NAMALWA (cell line): ENCODE measurements around the gene AGAP1.

Experiments
- DNase-seq: peaks from one replicate; pipeline ENCODE4 v3.0.0-alpha.2; 2015; ENCODE audit warnings: low spot score

The AGAP1 gene

DNA sequence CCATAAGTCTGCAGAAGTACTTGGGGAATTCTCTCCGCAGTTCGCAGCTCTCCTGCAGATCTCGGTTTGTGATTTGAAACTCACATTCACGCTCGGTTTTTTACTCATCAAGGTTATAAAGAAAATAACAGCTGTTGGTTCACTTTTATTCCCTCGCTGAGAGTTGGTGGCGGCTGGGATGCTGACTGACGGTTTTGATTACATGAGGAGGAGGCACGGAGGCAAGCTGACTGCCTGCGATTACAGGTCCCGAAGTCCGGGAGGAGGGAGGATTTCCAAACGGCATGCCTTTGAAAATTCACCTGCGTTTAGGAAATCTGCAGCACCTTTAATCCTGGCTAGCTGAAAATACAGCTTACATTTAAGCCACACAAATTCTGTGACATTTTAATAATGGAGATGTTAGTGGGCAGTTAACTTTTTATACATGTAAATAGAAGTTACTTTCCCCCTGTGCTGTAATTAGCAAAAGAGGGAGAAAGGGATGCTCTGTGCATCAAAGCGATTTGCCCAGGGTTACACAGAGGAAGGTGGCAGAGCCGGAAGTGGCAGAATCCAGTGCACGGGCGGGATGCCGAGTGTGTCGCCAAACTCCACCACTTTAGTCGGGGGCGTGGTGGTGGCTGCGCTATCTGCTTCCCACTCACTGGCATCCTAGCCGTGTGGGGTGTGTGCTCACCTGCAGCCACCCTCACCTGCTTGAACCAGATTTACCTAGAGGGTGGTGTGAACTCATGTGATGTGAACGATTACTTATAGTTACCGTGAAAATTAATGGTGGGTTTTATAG lies 14.7 kb downstream of the AGAP1 start:
- no peak for DNase-seq

DNA sequence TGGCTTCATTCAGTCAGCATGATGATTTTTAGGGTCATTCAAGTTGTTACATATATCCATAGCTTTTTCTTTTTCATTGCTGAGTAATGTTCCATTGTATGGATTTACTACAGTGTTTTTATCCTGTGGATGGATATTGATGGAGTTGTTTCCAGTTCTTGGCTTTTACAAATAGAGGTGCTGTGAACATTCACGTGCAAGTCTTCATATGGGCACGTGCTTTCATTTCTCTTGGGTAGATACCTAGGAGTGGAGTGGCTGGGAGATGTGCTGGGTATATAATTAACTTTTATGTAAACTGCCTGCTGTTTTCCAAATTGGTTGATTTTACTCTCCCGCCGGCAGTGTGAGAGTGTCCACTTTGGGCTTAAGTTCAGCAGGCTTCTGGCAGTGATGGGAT lies 16.5 kb downstream of the AGAP1 start:
- no peak for DNase-seq

- no peak for DNase-seq
Measured at GRCh38 chr2:235511187-235511661, 17.4 kb downstream of the AGAP1 start.

GRCh38 chr2:235511751-235512698 lies 18.2 kb downstream of the AGAP1 start:
- no peak for DNase-seq

DNA sequence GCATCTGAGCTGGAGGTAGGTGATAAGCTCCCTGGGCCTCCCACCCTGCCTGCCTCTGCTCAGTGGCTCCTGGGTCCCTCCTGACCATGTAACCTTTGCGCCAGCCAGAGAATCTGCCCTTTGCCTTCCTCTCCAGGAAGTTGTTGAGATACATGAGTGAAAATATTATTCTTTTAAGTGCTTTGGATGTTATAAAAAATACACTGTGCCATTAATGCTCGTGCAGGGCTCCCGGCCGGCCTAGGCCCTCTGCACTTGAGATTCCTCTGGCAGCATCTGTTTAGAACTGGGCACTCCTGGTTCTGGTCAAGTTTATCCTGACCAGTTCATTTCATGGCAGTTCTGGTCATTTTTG lies 18.8 kb downstream of the AGAP1 start:
- no peak for DNase-seq

GRCh38 chr2:235513984-235514626 lies 20.3 kb downstream of the AGAP1 start:
- no peak for DNase-seq

- no peak for DNase-seq
Measured at GRCh38 chr2:235514627-235515363, 21.0 kb downstream of the AGAP1 start.

DNA sequence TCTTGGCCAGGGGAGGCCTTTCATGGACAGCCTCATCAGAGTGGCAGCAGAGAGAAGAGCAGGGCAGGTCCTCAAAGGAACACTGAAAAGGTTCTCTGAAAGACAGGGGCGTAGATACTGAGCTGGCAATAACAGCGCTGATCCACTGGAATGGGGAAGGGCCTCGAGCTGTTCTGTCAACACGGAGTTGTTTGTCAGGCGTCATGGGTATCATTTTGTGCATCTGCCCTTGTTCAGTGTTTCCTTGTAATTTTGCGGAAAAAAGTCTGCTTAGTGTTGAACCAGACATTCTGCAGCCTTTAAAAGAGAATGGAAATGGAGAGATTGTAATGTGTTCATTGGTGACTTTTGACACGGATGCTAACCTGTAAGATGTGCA lies 21.5 kb downstream of the AGAP1 start:
- DNase-seq, result no peak

DNA sequence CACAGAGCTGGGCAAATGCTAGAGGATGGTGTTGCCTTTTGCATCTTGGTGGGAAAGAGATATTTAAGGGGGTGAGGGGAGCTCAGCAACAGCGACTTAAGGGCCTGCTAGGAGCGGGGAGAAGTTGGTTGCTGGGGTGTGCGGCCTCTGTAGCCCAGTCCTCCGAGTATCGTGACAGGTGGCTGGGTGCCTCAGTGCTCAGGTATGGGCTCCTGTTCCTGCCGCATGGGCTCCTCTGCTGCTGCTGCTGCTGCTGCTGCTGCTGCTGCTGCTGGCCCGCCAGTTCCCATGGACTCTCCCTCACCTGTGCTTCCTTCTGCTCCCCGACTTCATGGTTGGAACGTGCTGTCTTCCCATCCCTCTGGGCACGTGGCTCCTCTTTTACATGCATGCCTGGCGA lies 22.0 kb downstream of the AGAP1 start:
- no peak for DNase-seq

DNA sequence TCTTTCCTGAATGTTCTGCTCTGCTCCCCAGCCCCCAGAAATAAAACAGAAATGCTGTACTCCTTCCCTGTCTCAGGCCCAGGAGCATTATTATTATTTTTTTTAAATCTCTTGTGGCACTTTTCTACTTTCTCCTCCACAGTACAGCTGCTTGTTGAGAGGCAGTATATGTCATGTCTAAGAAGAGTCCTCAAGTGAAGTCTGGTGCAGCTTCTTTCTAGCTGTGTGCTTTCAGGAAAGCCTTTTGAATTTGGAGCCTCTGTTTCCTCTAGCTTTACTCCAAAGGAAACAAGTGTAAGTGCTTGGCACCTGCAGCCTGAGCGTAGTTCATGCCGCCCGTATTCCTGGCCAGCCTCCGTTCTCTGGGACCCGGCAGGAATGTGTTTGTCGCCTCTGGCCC lies 22.4 kb downstream of the AGAP1 start:
- no peak for DNase-seq

DNA sequence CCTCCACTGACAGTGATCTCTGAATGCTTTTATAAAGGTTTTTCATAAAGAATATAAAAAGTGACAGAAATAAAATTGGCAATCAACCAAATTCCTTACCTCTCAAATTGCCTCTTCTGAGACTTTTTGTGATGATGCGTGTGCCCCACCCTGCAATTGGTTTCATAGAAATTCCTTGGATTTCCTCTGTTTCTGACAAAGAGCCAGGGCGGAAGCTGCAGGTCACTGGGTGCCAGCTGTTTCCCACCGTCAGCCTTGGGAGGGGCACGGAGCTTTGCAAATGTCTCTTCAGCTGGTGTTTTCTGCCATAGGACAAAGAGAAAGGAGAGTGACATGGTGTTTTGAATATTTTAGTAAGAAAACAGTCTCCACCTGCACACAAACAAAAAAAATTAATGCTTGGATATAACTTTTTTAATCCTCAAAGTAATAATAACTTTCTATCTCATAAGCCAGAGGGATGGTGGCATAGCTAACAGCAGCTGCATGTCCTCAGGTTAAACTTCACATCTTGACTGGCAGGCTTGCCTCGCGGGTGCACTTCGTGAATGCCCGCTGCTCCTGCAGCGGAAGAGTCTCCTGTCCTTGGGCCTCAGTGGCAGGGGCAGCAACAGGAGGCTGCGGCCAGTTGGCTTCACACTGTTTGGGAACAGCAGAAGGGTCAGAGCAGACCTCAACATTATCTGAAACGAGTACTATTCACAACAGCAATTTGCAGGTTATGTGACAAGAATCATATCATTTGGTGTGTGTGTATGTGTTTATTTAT lies 24.7 kb downstream of the AGAP1 start:
- DNase-seq, result no peak

- DNase-seq, result no peak
Measured at GRCh38 chr2:235520787-235521186, 26.9 kb downstream of the AGAP1 start.

DNA sequence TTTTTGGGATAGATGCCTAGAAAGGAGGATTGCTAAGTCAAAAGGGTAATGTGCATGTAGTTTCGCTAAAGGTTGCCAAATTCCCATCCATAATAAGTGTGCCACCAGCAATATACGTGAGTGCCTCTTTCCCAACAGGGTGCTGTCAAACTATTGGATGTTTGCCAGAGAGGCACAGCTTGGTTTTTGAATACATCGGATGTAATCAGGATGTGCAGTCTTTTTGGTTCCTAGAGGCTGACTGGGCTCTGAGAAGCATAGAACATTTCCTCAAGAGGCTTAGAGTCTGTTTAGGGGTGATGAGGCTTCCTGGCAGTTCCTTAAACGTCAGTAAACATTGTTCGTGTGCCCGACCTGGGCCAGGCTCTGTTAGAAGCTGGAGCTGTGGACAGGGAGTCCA lies 28.0 kb downstream of the AGAP1 start:
- no peak for DNase-seq

DNA sequence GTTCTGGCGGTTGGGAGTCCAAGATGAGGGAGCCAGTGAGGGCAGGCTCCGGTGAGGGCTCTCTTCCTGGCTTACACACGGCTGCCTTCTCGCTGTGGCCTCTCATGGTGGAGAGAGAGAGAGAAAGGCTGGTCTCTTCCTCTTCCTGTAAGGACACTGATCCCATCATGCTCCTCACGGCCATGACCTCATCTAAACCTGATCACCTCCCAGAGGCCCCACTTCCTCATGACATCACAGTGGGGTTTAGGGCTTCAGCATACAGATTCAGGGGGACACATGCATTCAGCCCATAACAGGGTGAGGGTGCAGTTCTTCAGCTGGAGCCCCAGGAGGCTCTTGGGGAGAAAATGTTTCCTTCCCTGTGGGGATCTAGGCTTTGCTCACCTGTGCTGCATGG lies 29.2 kb downstream of the AGAP1 start:
- no peak for DNase-seq

DNA sequence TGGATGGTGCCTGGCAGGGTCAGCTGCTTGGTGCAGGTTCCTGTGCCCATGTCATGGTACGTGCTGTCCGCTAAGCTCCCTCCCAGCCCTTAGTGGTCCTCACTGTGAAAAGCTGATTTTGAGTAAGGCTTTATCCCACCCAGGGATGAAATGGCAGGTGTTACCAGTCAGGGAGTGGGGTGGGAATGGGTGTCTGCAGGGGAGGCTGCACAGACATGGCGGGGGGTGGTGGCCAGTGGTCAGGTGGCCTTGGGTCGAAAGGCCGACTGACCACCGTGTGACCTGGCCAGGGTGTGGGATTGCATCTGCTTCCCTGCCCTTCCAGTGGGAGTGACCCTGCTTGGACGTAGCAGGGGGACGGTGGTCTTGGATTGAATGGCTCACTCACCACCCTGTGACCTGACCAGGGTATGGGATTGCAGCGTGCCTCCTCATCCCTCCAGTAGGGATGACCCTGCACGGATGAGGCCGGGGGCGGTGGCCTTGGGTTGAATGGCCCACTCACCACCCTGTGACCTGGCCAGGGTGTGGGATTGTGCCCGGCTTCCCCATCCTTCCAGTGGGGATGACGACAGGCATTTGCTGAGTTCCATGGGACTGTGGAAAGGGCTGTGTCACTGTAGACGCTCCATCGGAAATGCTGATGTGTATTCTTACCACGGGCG lies 29.8 kb downstream of the AGAP1 start:
- no peak for DNase-seq

DNA sequence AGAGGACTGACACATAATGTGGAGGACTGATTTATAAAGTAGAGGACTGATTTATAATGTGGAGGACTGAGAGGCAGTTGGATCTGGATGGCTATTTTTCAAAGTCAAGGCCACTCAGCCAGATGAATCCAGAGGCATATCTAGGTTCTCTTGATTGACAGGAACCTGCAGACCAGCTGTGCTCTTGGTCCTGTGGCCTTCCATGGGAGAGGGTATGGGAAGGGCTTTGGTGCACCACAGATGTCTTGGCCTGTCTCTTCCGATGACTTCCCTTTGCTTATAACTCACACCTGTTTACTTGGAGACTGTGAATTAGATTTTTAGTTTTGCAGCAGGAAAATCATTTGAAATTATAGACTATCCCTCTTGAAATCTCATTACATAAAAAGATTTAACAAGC lies 32.3 kb downstream of the AGAP1 start:
- DNase-seq, result no peak

GRCh38 chr2:235527806-235528469 lies 34.1 kb downstream of the AGAP1 start:
- DNase-seq, result no peak

- DNase-seq, result no peak
Measured at GRCh38 chr2:235529621-235530020, 35.8 kb downstream of the AGAP1 start.

- DNase-seq, result no peak
Measured at GRCh38 chr2:235530735-235531134, 36.9 kb downstream of the AGAP1 start.

DNA sequence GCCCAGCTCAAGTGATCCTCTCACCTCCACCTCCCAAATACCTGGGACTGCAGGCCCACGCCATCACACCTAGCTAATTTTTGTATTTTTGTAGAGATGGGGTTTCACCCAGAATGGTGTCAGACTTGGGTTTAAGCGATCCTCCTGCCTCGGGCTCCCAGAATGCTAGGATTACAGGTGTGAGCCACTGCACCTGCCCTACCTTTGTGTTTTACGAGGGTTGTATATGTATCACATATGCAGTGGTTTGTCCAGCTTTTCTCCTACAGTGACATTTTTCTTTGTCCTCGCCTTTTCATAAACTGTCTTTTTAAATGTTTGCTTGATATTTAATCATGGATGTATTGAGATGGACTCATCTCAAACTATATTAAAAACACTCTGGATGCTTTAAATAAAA lies 38.5 kb downstream of the AGAP1 start:
- DNase-seq, result no peak
